ENCODE measurements around the gene IGSF3. TPM values are rescaled to one million over a fixed set of nuclear protein-coding genes. Genes with fewer than 3 reads are reported as not detected.

IGSF3 gene
- total and polyA plus RNA-seq, 9 donors: 0.38 to 2.1 (median 1.0) TPM

DNA sequence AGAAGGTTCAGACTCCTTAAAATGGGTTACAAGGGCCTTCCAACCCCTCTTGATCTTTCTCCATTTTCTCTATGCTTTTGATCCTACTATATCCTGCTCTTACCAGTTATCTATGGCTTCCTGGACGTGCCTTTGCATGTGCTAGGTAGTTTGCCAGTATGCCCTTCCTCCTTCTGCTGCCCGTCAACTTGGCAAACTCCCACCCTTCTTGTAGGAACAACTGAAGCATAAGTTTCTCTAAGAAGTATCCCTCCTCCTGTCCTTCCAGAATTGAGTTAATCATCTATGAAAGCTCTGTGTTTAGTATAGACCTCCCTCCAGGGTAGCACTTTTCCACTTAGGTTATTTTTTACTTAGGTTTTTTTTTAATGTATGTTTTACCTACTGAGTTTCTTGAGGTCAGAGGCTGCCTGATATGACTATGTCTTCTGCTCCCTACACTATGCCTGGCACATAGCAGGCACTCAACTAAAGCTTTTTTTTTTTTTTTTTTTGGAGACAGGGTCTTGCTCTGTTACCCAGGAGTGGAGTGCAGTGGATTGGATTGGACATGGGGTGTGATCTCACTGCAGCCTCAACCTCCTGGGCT, 10.0 kb upstream of the IGSF3 start:
- H3K4me3 ChIP-seq: no peak overlapping the region
- intact Hi-C loops (cut with DNase I): no loop called here
- H3K4me1 ChIP-seq (ENCODE audit: insufficient read depth): no peaks in the 10 kb centered on the region
- no peak overlapping the region for H3K27ac ChIP-seq
- 70 to 81% (median 80%) methylated on average over 2 of the region's 2 CpGs for WGBS, 3 donors
- no peaks in the 10 kb centered on the region for H3K36me3 ChIP-seq
- no peaks in the 10 kb centered on the region for H3K9me3 ChIP-seq
- no peak for TF ChIP-seq POLR2A (IDR thresholded peaks at IDR 0.05)
- TF ChIP-seq, protein P1, sequence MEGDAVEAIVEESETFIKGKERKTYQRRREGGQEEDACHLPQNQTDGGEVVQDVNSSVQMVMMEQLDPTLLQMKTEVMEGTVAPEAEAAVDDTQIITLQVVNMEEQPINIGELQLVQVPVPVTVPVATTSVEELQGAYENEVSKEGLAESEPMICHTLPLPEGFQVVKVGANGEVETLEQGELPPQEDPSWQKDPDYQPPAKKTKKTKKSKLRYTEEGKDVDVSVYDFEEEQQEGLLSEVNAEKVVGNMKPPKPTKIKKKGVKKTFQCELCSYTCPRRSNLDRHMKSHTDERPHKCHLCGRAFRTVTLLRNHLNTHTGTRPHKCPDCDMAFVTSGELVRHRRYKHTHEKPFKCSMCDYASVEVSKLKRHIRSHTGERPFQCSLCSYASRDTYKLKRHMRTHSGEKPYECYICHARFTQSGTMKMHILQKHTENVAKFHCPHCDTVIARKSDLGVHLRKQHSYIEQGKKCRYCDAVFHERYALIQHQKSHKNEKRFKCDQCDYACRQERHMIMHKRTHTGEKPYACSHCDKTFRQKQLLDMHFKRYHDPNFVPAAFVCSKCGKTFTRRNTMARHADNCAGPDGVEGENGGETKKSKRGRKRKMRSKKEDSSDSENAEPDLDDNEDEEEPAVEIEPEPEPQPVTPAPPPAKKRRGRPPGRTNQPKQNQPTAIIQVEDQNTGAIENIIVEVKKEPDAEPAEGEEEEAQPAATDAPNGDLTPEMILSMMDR (IDR thresholded peaks at IDR 0.05): no peak
- TF ChIP-seq EP300 (IDR thresholded peaks at IDR 0.05): no peak
- DNase-seq: no peak
- no peaks in the 10 kb centered on the region for H3K27me3 ChIP-seq

DNA sequence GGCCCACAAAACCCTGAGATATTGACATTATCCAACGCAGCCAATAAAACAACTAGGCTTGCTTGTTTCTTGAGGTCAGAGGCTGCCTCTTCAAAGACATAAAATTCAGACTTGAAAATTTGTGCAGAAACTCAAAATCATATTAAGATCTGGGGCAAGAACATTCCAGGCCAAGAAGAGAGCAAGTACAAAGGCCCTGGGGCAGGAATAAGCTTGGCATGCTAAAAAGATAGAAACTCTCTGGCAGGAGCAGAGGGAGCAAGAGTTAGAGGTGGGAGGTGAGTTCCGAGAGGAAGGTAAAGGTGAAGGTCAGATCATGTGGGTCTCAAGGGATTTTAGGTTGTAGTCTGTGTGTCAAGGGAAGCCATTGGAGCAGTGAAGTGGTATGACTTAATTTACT, 8.8 kb upstream of the IGSF3 start:
- H3K36me3 ChIP-seq: no peaks in the 10 kb centered on the region
- WGBS, 3 donors: 87 to 96% (median 90%) methylated on average over 2 of the region's 2 CpGs
- no peak overlapping the region for H3K4me3 ChIP-seq
- no peak overlapping the region for H3K27ac ChIP-seq
- no peaks in the 10 kb centered on the region for H3K27me3 ChIP-seq
- no peak for DNase-seq
- TF ChIP-seq POLR2A (IDR thresholded peaks at IDR 0.05) (no peak), EP300 (IDR thresholded peaks at IDR 0.05) (no peak)
- TF ChIP-seq, protein P1 (IDR thresholded peaks at IDR 0.05): no peak
- no peaks in the 10 kb centered on the region for H3K4me1 ChIP-seq (ENCODE audit: insufficient read depth)
- intact Hi-C loops (cut with DNase I): no loop called here
- no peaks in the 10 kb centered on the region for H3K9me3 ChIP-seq

DNA sequence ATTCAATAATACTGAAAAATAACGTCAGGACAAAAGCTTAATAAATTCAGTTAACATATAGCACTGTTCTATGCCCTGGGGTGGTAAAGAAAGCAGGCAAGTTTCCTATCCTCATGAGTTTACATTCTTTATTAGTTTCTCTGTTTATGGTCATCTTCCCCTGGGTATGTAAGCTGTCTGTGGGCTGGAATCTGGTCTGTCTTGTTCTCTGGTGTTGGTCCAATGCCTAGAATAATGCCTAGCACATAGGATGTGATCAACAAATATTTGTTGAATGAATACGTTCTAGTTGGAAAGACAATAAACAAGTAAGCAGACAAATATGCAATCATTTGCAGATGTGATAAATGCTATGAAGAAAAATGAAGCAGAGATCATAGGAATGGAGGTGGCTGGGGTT, 7.2 kb upstream of the IGSF3 start:
- no peaks in the 10 kb centered on the region for H3K9me3 ChIP-seq
- no peaks in the 10 kb centered on the region for H3K4me1 ChIP-seq (ENCODE audit: insufficient read depth)
- WGBS, 3 donors: 35 to 49% (median 46%) methylated on average over 2 of the region's 2 CpGs
- H3K4me3 ChIP-seq: no peak overlapping the region
- no peak overlapping the region for H3K27ac ChIP-seq
- DNase-seq: no peak
- no peaks in the 10 kb centered on the region for H3K36me3 ChIP-seq
- TF ChIP-seq, protein P1 (IDR thresholded peaks at IDR 0.05): no peak
- TF ChIP-seq POLR2A (IDR thresholded peaks at IDR 0.05): no peak
- TF ChIP-seq EP300 (IDR thresholded peaks at IDR 0.05): no peak
- no peaks in the 10 kb centered on the region for H3K27me3 ChIP-seq
- intact Hi-C loops (cut with DNase I): no loop called here

DNA sequence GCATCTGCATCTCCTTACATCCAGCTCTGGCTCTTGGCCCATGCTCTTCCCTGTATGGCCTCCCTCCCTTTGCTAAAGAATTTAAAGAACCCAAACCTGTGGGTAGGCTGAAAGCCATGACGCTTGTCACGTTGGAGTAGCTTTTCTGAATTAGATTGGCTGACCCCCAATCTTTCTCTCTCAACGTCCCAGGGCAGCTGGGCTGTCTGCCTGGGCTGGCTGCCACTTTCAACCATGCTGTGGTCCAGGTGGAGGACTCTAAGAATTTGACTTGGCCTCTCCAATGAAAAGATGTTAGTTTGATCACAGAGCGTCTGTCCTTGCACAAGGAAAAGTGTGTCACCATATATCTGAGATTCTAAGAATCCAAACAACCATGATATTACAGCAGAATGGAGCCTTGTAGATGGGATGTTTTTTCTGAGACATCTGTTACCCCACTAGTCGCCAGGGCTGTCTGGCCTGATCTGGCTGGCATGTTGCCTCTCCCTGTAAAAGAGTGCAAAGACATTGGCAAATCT, 6.5 kb upstream of the IGSF3 start:
- no peaks in the 10 kb centered on the region for H3K4me1 ChIP-seq (ENCODE audit: insufficient read depth)
- no peaks in the 10 kb centered on the region for H3K9me3 ChIP-seq
- no peak for TF ChIP-seq EP300 (IDR thresholded peaks at IDR 0.05)
- TF ChIP-seq POLR2A (IDR thresholded peaks at IDR 0.05): no peak
- TF ChIP-seq, protein P1 (IDR thresholded peaks at IDR 0.05): no peak
- intact Hi-C loops (cut with DNase I): no loop called here
- no peak for DNase-seq
- no peaks in the 10 kb centered on the region for H3K27me3 ChIP-seq
- WGBS, 3 donors: 15 to 25% (median 21%) methylated on average over 5 of the region's 5 CpGs
- H3K27ac ChIP-seq: no peak overlapping the region
- H3K36me3 ChIP-seq: no peaks in the 10 kb centered on the region
- H3K4me3 ChIP-seq: no peak overlapping the region
